Measurements from ENCODE around the gene ANKRD37. TPM values are rescaled to one million over a fixed set of nuclear protein-coding genes. Genes with fewer than 3 reads are reported as not detected.

The ANKRD37 gene
- total and polyA plus RNA-seq, 9 of the 15 experiments (the other 6 are each of a cell fraction or from before 2014, with no cell fraction given) = 1.3 to 53.7 (median 3.6) TPM

GRCh38 chr4:185357733-185358440 lies 38.8 kb upstream of the ANKRD37 start (continued):
- TF ChIP-seq RAD21 (CRISPR knock-in tag; conservative IDR thresholded peaks at IDR 0.05 in 1 of 2, IDR thresholded peaks at IDR 0.05 in 1 of 2) (no peak), ZBTB5 (IDR thresholded peaks at IDR 0.05) (no peak)

- peak; percentile 29 to 58 (median 51) for DNase-seq (ENCODE audit: extremely low read depth in 1 of 4, low spot score in 3 of 4)
- ChIA-PET CTCF (ENCODE audit: low intra/inter-chr PET ratio) (no interaction called here), POLR2A (no interaction called here)
- ATAC-seq = peak; percentile 59
- Histone ChIP-seq H3K36me3 (ENCODE audit: control insufficient read depth, insufficient read depth, low read length) (peaks cover 2% of the 10 kb centered on the region; the same call in 1 of the 3 replicates), H4K20me1 (replicated peaks; ENCODE audit: control insufficient read depth, insufficient read depth, low read length) (no peaks in the 10 kb centered on the region), H3K4me1 (replicated peaks in 1 of 2; ENCODE audit: control insufficient read depth in 2 of 2, insufficient read depth in 2 of 2, low read length in 2 of 2) (peaks cover 13 to 37% of the 10 kb centered on the region in 2 experiments), H3K4me2 (ENCODE audit: insufficient read depth, low read length) (no peak overlapping the region), H3K9me3 (replicated peaks; ENCODE audit: control insufficient read depth, insufficient read depth, low read depth, low read length) (no peaks in the 10 kb centered on the region), H3K9me1 (ENCODE audit: control insufficient read depth, insufficient read depth, low read length) (no peaks in the 10 kb centered on the region), H3K27ac (ENCODE audit: extremely low read depth, low read depth, low read length) (peak overlapping the region; percentile 58; the same call in 2 of the 3 replicates), H3K27me3 (ENCODE audit: control insufficient read depth in 2 of 2, insufficient read depth in 2 of 2, low read length in 2 of 2) (no peaks in the 10 kb centered on the region), H2AFZ (ENCODE audit: low read depth, low read length) (no peak overlapping the region), H3K79me2 (ENCODE audit: control insufficient read depth, insufficient read depth, low read length) (no peaks in the 10 kb centered on the region), H3K4me3 (no peak overlapping the region), H3K9ac (ENCODE audit: insufficient read depth in 1 of 2, low read depth in 2 of 2, low read length in 2 of 2) (no peak overlapping the region)
- intact Hi-C loops (cut with micrococcal nuclease) = loop anchor here (2.0 kb wide), 1 partner anchor 36 kb away; the partner anchor contains the start of gene LRP2BP
- BruUV-seq (replicated peaks) = no TSS peak
- FAIRE-seq = no peak
- in situ Hi-C loops (cut with MboI) = no loop called here
- WGBS (ENCODE audit: insufficient coverage, low coverage, missing lambda C conversion rate) = 16% methylated on average over 4 of the region's 4 CpGs
- TF ChIP-seq NR2C1 (IDR thresholded peaks at IDR 0.05) (no peak), NR2C1 (tag; IDR thresholded peaks at IDR 0.05) (no peak), TAF15 (IDR thresholded peaks at IDR 0.05; ENCODE audit: low read depth, low read length) (no peak), CBFA2T3 (IDR thresholded peaks at IDR 0.05) (peak; percentile 41; the same call in 1 of the 2 replicates), USF1 (CRISPR knock-in tag; IDR thresholded peaks at IDR 0.05) (no peak), NR2F6 (CRISPR knock-in tag; IDR thresholded peaks at IDR 0.05) (no peak), CCAR2 (IDR thresholded peaks at IDR 0.05; ENCODE audit: low read depth, low read length) (no peak), ZNF134 (CRISPR knock-in tag; conservative IDR thresholded peaks at IDR 0.05) (no peak), PHB2 (IDR thresholded peaks at IDR 0.05; ENCODE audit: low read depth) (no peak), ZNF717 (CRISPR knock-in tag; IDR thresholded peaks at IDR 0.05) (no peak), NRF1 (conservative IDR thresholded peaks at IDR 0.05 in 1 of 2, IDR thresholded peaks at IDR 0.05 in 1 of 2) (no peak), ARID3A (IDR thresholded peaks at IDR 0.05; ENCODE audit: borderline replicate concordance, low read depth, low read length) (0 out of 2 replicates have a peak, but pooled peaks have one; percentile 15)
These were observed 38.1 kb upstream of the ANKRD37 start for GRCh38 chr4:185358514-185358913.

All from K562 (cell line).